HG02970 (cell line): ENCODE results near the gene PMM1.
A peak's percentile ranks its signal among the peaks of the same experiment; 100 is the strongest.
"Not testable (repeated sequence)": the region's sequence is repeated elsewhere in the genome, so short reads cannot be mapped to it uniquely, and the experiment has no call there.

ENCODE experiments used
- ATAC-seq: cut with Tn5 transposase; IDR thresholded peaks from one replicate; pipeline ENCODE4 v1.9.1; 2021; ENCODE audit warnings: mild to moderate bottlenecking, moderate library complexity, moderate number of reproducible peaks; ENCODE audit not compliant: unreplicated experiment, low FRiP score

Gene PMM1

GRCh38 chr22:41589391-41590241 lies at the start of gene PMM1:
PMM1 (minus strand) TSS chr22:41589840; CDS start chr22:41589805, 35 bp downstream.
- peak; percentile 83 for ATAC-seq

GRCh38 chr22:41638748-41639147 lies 49.1 kb upstream of the PMM1 start:
- ATAC-seq, result no peak

DNA sequence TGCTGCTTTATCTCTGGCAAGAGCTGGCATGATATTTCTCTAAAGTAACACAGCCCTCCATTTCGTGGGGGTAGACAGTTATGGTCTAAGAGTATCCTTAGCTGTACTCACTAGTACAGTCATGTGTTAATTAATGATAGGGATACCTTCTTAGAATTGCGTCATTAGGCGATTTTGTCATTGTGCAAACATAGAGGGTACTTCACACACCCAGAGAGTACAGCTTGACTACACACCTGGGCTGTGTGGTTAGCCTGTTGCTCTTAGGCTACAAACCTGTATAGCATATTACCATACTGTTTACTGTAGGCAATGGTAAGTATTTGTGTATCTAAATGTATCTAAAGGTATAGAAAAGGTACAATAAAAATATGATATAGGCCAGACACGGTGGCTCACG lies 48.5 kb upstream of the PMM1 start:
- no peak for ATAC-seq

GRCh38 chr22:41637623-41638022 lies 48.0 kb upstream of the PMM1 start:
- not testable (repeated sequence) for ATAC-seq

DNA sequence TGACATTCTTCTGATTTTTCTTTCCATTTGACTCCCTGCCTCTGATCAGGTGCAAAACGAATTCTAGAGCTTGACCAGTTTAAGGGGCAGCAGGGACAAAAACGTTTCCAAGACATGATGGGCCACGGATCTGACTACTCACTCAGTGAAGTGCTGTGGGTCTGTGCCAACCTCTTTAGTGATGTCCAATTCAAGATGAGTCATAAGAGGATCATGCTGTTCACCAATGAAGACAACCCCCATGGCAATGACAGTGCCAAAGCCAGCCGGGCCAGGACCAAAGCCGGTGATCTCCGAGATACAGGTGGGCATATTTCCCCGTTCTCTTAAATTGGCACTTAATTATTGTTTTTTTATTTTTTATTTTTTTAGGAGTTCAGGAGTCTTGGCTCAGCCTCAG lies 46.8 kb upstream of the PMM1 start:
- no peak for ATAC-seq

- ATAC-seq, result not testable (repeated sequence)
Measured at GRCh38 chr22:41634610-41635009, 45.0 kb upstream of the PMM1 start.

DNA sequence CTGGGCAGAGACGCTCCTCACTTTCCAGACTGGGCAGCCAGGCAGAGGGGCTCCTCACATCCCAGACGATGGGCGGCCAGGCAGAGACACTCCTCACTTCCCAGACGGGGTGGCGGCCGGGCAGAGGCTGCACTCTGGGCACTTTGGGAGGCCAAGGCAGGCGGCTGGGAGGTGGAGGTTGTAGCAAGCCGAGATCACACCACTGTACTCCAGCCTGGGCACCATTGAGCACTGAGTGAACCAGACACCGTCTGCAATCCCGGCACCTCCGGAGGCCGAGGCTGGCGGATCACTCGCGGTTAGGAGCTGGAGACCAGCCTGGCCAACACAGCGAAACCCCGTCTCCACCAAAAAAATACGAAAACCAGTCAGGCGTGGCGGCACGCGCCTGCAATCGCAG lies 42.0 kb upstream of the PMM1 start:
- not testable (repeated sequence) for ATAC-seq

GRCh38 chr22:41631115-41631514 lies 41.5 kb upstream of the PMM1 start:
- ATAC-seq, result not testable (repeated sequence)

DNA sequence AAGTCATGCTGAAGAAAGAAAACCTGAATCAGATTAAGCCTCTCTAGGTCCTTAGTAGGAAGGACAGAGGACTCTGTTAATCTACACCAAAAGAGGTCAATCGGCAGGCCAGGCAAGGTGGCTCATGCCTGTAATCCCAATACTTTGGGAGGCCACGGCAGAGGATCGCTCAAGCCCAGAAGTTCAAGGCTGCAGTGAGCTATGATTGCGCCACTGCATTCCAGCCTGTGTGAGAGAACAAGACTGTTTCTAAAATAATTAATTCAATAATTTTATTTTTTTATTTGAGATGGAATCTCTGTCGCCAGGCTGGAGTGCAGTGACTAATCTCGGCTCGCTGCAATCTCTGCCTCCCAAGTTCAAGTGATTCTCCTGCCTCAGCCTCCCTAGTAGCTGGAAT lies 35.9 kb upstream of the PMM1 start:
- ATAC-seq, result no peak

DNA sequence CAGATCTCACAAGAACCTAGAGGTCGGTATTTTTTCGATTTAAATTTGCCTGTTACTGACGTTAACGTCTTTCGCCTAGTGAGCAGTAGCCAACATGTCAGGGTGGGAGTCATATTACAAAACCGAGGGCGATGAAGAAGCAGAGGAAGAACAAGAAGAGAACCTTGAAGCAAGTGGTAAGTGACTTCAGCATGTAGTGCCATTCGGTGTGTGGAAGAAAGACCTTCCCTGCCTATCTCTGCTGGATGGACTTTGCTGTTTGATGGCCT lies 32.2 kb upstream of the PMM1 start:
- ATAC-seq, result no peak

DNA sequence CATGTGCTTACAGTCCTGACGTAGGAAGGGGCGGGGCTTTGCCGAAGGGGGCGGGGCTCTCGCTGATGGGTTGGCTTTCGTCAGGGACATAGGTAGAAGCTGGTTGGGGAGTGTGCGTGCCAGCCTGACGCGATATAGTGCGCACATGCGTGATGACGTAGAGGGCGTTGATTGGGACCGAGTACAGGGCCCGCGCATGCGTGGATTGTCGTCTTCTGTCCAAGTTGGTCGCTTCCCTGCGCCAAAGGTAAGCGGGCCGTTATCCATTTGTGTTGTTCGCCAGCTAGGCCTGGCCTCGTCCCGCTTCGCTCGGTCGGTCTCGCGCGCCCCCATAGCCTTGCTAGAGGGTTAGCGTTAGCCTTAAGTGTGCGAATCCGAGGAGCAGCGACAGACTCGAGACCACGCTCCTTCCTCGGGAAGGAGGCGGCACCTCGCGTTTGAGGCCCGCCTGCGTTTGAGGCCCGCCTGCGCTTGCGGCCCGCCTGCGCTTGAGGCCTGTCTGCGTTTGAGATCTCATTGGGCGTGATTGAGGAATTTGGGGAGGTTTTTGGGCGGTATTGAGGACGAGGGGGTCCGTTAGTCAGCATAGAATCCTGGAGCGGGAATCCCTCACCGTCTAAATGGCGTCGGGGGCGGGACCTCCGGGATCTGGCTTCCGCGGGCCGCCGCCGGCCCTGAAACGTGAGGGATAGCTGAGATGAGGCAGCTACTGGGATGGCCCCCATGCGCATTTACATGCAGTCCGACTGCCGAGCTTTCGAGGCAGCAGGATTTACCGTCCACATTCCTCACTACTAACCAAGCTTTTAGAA lies 31.7 kb upstream of the PMM1 start, which contains the start of gene XRCC6:
Gene XRCC6 (plus strand): TSS at position 197 of the 812 bp plus-strand sequence. CDS start 710 bp downstream, outside the sequence.
- peak; percentile 78 for ATAC-seq

DNA sequence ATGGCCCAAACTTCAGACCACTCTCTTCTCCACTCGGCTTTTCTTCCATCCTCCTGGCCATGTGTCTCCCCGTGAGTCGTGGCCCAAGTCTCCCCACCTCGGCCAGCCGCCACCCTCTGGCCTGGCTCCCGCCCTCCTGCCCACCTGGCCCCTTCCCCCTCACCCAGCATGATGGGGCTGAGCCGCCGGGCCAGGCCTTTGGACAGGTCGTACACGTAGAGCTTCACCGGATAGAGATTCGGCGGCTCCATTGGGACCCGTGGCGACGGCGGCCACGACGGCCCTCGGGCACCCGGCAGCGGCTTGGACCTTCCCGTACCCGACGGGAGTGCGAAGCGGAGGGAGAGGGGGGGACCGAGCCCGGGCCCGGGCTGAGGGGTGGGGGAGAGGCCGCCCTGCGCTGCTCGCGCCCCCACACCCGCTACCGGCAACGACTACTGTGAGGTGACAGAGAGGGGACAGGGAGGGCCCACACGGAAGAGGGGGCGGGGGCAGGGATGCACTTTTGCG lies 31.0 kb upstream of the PMM1 start, which contains the start of gene DESI1:
Gene DESI1 (minus strand): TSS at position 455 of the 510 bp plus-strand sequence. CDS start 204 bp downstream, at position 251.
- ATAC-seq, result no peak

GRCh38 chr22:41619979-41620588 lies 30.4 kb upstream of the PMM1 start:
- ATAC-seq, result no peak

- ATAC-seq, result no peak
Measured at GRCh38 chr22:41613456-41613855, 23.8 kb upstream of the PMM1 start.

GRCh38 chr22:41612603-41613306 lies 23.1 kb upstream of the PMM1 start:
- no peak for ATAC-seq

DNA sequence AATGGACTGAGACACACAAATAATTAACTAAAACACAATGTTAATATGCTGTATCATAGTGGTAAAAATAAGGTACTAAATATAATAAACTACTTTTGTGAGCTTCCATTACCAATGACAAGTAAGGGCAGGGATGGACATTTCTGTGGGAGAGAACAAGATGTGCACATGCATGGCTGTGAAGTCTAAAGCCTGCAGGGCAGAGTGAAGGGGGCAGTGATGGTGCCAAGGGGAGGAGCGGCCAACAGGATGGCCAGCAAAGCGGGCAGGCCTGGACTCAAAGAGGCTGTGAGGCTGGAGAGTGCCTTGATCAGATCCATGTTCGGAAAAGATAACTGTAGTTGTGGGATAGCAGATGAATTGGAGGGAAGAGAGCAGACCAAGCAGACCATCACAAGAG lies 18.7 kb upstream of the PMM1 start:
- no peak for ATAC-seq

GRCh38 chr22:41603873-41604332 lies 14.3 kb upstream of the PMM1 start:
- no peak for ATAC-seq

GRCh38 chr22:41600976-41601375 lies 11.3 kb upstream of the PMM1 start:
- no peak for ATAC-seq

GRCh38 chr22:41598891-41599635 lies 9.4 kb upstream of the PMM1 start:
- no peak for ATAC-seq
